Uterus (tissue), 2 donors: ENCODE results near the gene FN3KRP.

Experiments
- CTCF ChIP-seq, 4 experiments: fragments of 200-600 bp in 2 of 4; fragments of 450-650 bp in 2 of 4; sonication (generic) in 2 of 4; IDR thresholded peaks; one replicate each; pipeline ENCODE4 v1.5.1; 2016 to 2019; ENCODE audit warnings: antibody characterized with exemption in 4 of 4, mild to moderate bottlenecking in 2 of 4, moderate library complexity in 1 of 4
- POLR2A ChIP-seq, 2 donors: fragments of 450-650 bp; IDR thresholded peaks; one replicate each; pipeline ENCODE4 v1.6.1; 2016; ENCODE audit warnings: antibody characterized with exemption in 2 of 2, mild to moderate bottlenecking in 1 of 2, moderate library complexity in 1 of 2

- TF ChIP-seq CTCF (IDR thresholded peaks at IDR 0.05) (no peak), POLR2A (IDR thresholded peaks at IDR 0.05) (no peak)
Observed at GRCh38 chr17:82675476-82676245, 40.8 kb upstream of the FN3KRP start.
